Activated CD8-positive, alpha-beta memory T cell treated with anti-CD3 and anti-CD28 coated beads, Interleukin-2, amount 50 U/mL, for 48 hours (primary cell): ENCODE measurements around the gene OR5T1.

Experiments used
- DNase-seq: peaks from one replicate; pipeline ENCODE4 v3.0.0-alpha.2; 2020

OR5T1 gene

DNA sequence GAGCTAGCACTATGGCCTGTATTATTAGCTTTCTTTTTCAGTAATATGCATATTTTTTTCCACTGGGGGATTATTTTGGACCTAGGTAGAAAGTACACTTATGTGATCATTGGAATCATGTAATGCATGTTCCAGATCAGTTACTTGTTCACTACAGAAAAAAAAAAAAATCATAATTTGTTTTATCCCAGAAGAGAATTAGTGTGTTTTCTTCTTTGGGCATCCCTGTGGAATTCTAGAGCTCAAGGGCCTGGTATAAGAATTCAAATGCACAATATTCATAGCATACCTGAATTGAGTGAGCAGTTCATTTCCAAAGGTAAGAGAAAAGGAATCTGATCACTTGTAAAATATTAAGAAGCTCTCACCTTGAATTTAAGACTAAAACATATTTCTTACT lies at the start of gene OR5T1:
TSS of gene OR5T1 (plus strand) at position 301 of the 400 bp plus-strand sequence. CDS start 1,485 bp downstream, outside the sequence.
- no peak for DNase-seq

DNA sequence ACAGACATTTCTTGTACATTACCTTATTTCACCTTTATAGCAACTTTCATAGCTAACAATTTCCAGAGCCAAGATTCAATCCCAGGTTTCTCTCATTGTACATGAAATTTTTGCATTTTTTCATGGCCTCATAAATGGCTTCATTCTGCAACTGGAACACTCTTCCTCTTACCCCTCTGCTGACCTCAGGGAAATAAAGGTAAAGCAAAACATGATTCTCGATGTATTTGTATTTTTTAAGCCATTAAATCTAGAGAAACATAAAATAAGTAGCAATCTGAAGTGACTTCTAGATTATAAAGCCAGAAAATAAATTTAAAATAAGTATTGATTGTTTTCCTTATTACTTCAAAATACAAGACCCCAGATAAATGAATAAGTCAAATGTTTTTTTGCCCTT lies 39.8 kb upstream of the OR5T1 start, which contains the start of gene OR5T2:
TSS of gene OR5T2 (minus strand) at position 101 of the 400 bp plus-strand sequence. CDS start 1,193 bp downstream, outside the sequence.
- DNase-seq: no peak

DNA sequence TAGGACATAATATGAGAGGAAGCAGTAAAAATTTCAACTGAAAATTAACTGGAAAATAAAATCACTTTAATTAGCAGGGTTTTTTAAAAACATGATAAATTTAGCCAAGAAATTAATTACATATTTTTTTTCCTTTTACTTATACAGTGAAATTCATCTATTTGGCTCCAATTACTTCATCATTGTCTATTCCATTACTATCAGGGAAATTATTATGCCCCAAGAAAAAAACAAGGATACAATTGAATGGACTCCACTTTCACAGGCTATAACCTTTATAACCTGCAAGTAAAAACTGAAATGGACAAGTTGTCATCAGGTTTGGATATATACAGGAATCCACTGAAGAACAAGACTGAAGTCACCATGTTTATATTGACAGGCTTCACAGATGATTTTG lies 22.0 kb upstream of the OR5T1 start, which contains the start of gene OR5T3:
TSS of gene OR5T3 (plus strand) at position 301 of the 400 bp plus-strand sequence. CDS start at position 301, 0 bp downstream.
- DNase-seq: no peak

DNA sequence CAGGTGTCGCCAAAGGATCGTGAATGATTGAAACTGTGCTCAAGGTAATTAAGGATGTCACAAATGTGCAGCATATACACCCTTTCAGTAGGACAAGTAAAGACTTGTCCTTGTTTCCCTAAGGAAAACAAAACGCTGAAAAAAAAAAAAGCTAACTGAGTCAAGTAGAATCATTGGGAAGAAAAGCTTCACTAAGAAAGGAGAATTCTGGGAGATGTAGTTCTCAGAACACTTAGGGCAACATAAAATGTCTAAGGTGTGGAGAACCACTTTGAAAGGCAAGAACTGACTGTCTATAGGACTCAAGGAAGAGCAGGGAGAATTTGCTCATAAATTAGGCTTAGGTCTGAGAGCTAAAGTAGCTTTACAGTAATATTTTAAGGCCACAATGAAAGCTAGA lies 2.9 kb upstream of the OR5T1 start:
- no peak for DNase-seq

DNA sequence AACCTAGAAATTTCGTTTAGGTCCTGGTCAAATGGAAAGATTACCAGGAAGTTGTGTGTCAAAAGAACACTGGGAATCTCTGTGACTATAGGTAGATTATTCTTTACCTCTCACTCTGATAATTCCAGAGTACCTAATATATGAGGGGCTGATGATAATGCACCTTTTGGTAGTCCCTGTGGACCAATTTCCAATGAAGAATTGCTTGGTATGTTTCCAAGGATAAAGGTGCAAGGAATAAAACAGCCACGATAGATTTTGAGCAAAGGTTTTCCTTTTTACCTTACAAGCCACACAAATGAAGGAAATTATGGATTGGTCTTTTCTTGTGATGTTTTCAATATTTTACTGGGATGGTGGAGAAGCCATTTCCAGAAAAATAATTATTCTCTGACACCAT lies 18.2 kb downstream of the OR5T1 start, which contains the start of gene OR8H1:
TSS of gene OR8H1 (minus strand) at position 101 of the 400 bp plus-strand sequence. CDS start 1,192 bp downstream, outside the sequence.
- DNase-seq: no peak

DNA sequence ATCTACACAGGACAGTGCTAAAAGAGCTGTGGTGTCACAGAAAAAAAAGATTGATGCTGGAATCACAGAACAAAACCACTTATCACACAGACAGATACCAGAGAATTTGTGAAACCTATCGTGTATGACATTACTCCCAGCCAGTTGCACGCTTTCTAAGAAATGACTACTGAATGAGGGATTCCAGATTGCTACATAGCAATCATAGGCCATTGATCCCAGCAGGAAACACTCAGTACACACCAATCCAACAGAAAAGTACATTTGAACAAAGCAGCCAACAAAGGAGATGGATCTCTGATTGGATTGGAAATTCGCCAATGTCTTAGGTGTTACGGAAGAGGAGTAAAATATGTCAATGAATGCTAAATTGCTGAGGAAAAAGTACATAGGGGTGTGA lies 22.9 kb downstream of the OR5T1 start:
- DNase-seq: no peak

DNA sequence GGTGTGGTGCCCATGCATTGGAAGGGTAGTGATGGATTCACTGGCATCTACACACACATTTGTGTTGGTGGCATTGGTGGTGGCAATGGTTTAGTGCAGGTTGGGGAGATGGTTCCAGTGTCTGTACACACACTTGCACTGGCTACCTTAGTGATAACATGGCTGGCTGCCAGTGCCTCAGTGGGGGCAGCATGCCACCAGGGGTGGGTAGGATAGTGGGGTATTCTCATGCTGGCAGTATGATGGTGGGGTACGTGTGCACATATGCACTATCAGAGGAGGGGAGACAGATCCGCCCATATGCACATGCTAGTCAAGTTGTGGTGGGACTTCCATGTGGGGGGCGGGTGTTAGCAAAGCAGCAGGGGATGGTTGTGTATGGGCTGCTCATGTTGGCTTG lies 33.9 kb downstream of the OR5T1 start:
- no peak for DNase-seq

DNA sequence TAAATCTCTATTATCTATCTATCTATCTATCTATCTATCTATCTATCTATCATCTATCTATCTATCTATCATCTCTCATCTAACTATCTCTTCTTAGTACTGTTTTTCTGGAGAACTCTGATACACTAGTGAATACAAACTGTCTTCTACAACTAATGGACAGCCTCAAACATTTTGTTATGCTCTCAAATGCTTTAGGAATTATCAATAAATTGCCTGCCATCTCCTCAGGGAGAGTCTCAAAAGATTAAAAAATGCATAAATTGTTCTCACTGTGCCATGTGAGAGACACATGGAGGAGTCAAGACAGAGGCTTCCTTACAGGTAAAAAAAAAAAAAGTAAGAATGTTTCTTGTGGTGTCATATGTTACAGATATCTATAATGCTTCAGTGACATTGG lies 40.9 kb downstream of the OR5T1 start, which contains the start of gene OR8K3:
TSS of gene OR8K3 (plus strand) at position 301 of the 400 bp plus-strand sequence. CDS start 3,163 bp downstream, outside the sequence.
- DNase-seq: no peak
